Chondrocyte (in vitro differentiated cells): ENCODE measurements around the gene DTYMK. TPM values are rescaled to one million over a fixed set of nuclear protein-coding genes. Genes with fewer than 3 reads are reported as not detected.

Experiments
- DNase-seq: peaks from one replicate; pipeline ENCODE4 v3.0.0; 2021; ENCODE audit warnings: mixed read lengths, low spot score
- H3K27ac Mint-ChIP-seq: one replicate; pipeline ENCODE4 v1.8.0; 2021; ENCODE audit warnings: mild to moderate bottlenecking, moderate library complexity, mixed read lengths; ENCODE audit not compliant: unreplicated experiment
- H3K27me3 Mint-ChIP-seq: 2 replicates; pipeline ENCODE4 v1.8.0; 2021; ENCODE audit warnings: low read depth, mixed read lengths
- H3K36me3 Mint-ChIP-seq: 2 replicates; pipeline ENCODE4 v1.8.0; 2021; ENCODE audit warnings: low read depth, mixed read lengths
- H3K4me1 Mint-ChIP-seq: 2 replicates; pipeline ENCODE4 v1.8.0; 2021; ENCODE audit warnings: low read depth, mild to moderate bottlenecking, mixed read lengths
- H3K4me3 Mint-ChIP-seq: one replicate; pipeline ENCODE4 v1.8.0; 2021; ENCODE audit warnings: mild to moderate bottlenecking, moderate library complexity, mixed read lengths; ENCODE audit not compliant: unreplicated experiment
- H3K9me3 Mint-ChIP-seq: 2 replicates; pipeline ENCODE4 v1.8.0; 2021; ENCODE audit warnings: low read depth, mixed read lengths
- CTCF ChIP-seq: fragments of 200-600 bp; sonication (generic); IDR thresholded peaks from 2 replicates; pipeline ENCODE4 v1.5.0; 2021; ENCODE audit warnings: antibody characterized with exemption, mild to moderate bottlenecking, moderate library complexity
- total RNA-seq: library from RNA; stranded (reverse); gene quantifications from 3 replicates; pipeline ENCODE4 v1.2.1, GENCODE V29; 2021

The DTYMK gene
- total RNA-seq, 1 donor from 2014 or later: 23.1 TPM

- Mint-ChIP-seq H3K36me3 (peaks cover 10% of the 10 kb centered on the region), H3K27me3 (no peaks in the 10 kb centered on the region), H3K4me1 (no peaks in the 10 kb centered on the region), H3K27ac (no peak overlapping the region), H3K9me3 (no peaks in the 10 kb centered on the region), H3K4me3 (no peak overlapping the region)
- DNase-seq: no peak
- TF ChIP-seq CTCF: no peak
Measured at GRCh38 chr2:241671457-241672240, 15.0 kb downstream of the DTYMK start.

- DNase-seq: no peak
- Mint-ChIP-seq H3K4me3 (no peak overlapping the region), H3K27me3 (no peaks in the 10 kb centered on the region), H3K27ac (no peak overlapping the region), H3K36me3 (peaks cover 10% of the 10 kb centered on the region), H3K9me3 (no peaks in the 10 kb centered on the region), H3K4me1 (peaks cover 9% of the 10 kb centered on the region)
- TF ChIP-seq CTCF: no peak
Measured at GRCh38 chr2:241670333-241671110, 16.1 kb downstream of the DTYMK start.

GRCh38 chr2:241668839-241669238 lies 17.8 kb downstream of the DTYMK start:
- Mint-ChIP-seq H3K4me1 (peaks cover 16% of the 10 kb centered on the region), H3K9me3 (no peaks in the 10 kb centered on the region), H3K4me3 (no peak overlapping the region), H3K27ac (no peak overlapping the region), H3K36me3 (peaks cover 10% of the 10 kb centered on the region), H3K27me3 (no peaks in the 10 kb centered on the region)
- TF ChIP-seq CTCF: no peak
- no peak for DNase-seq

GRCh38 chr2:241668354-241668753 lies 18.3 kb downstream of the DTYMK start:
- no peaks in the 10 kb centered on the region for H3K9me3 Mint-ChIP-seq
- peaks cover 16% of the 10 kb centered on the region for H3K4me1 Mint-ChIP-seq
- DNase-seq: no peak
- no peaks in the 10 kb centered on the region for H3K27me3 Mint-ChIP-seq
- H3K36me3 Mint-ChIP-seq: peaks cover 10% of the 10 kb centered on the region
- no peak for TF ChIP-seq CTCF
- H3K4me3 Mint-ChIP-seq: no peak overlapping the region
- no peak overlapping the region for H3K27ac Mint-ChIP-seq

GRCh38 chr2:241666627-241667400 lies 19.8 kb downstream of the DTYMK start:
- H3K27ac Mint-ChIP-seq: no peak overlapping the region
- H3K4me3 Mint-ChIP-seq: no peak overlapping the region
- peaks cover 9% of the 10 kb centered on the region for H3K36me3 Mint-ChIP-seq
- H3K27me3 Mint-ChIP-seq: no peaks in the 10 kb centered on the region
- no peak for DNase-seq
- H3K9me3 Mint-ChIP-seq: no peaks in the 10 kb centered on the region
- no peak for TF ChIP-seq CTCF
- H3K4me1 Mint-ChIP-seq: peaks cover 16% of the 10 kb centered on the region
